GM19452 (cell line): ENCODE data around the gene RALA.
A peak's percentile ranks its signal among the peaks of the same experiment; 100 is the strongest.
"Not testable (repeated sequence)": the region's sequence is repeated elsewhere in the genome, so short reads cannot be mapped to it uniquely, and the experiment has no call there.

Source experiments
- ATAC-seq: cut with Tn5 transposase; IDR thresholded peaks from one replicate; pipeline ENCODE4 v1.9.1; 2021; ENCODE audit not compliant: unreplicated experiment

The RALA gene

GRCh38 chr7:39721919-39722597 is 98.7 kb downstream of the RALA start:
- no peak for ATAC-seq

- no peak for ATAC-seq
These were observed 104.0 kb downstream of the RALA start for GRCh38 chr7:39727231-39728012.

GRCh38 chr7:39732837-39733804 is 109.7 kb downstream of the RALA start:
- peak; percentile 95 for ATAC-seq

GRCh38 chr7:39733881-39734632 is 110.7 kb downstream of the RALA start:
- ATAC-seq, result no peak

GRCh38 chr7:39734633-39735004 is 111.2 kb downstream of the RALA start:
- ATAC-seq, result no peak

GRCh38 chr7:39735903-39736302 is 112.5 kb downstream of the RALA start:
- no peak for ATAC-seq

GRCh38 chr7:39741942-39742623 is 118.7 kb downstream of the RALA start:
- no peak for ATAC-seq

- no peak for ATAC-seq
These were observed 121.2 kb downstream of the RALA start for GRCh38 chr7:39744620-39745019.

GRCh38 chr7:39745320-39745719 is 121.9 kb downstream of the RALA start:
- ATAC-seq, result no peak

- no peak for ATAC-seq
These were observed 122.9 kb downstream of the RALA start for GRCh38 chr7:39746103-39746819.

GRCh38 chr7:39749177-39749576 is 125.8 kb downstream of the RALA start:
- ATAC-seq, result no peak

GRCh38 chr7:39749717-39750116 is 126.3 kb downstream of the RALA start:
- ATAC-seq, result no peak

GRCh38 chr7:39750253-39751077 is 127.1 kb downstream of the RALA start:
- ATAC-seq, result no peak

- not testable (repeated sequence) for ATAC-seq
These were observed 129.9 kb downstream of the RALA start for GRCh38 chr7:39753237-39753636.

GRCh38 chr7:39753823-39754325 is 130.5 kb downstream of the RALA start:
- ATAC-seq, result no peak

- ATAC-seq, result no peak
These were observed 131.2 kb downstream of the RALA start for GRCh38 chr7:39754326-39755120.

GRCh38 chr7:39757604-39758003 is 134.2 kb downstream of the RALA start:
- ATAC-seq, result no peak
